ENCODE data around the gene TBL1X.

DNA sequence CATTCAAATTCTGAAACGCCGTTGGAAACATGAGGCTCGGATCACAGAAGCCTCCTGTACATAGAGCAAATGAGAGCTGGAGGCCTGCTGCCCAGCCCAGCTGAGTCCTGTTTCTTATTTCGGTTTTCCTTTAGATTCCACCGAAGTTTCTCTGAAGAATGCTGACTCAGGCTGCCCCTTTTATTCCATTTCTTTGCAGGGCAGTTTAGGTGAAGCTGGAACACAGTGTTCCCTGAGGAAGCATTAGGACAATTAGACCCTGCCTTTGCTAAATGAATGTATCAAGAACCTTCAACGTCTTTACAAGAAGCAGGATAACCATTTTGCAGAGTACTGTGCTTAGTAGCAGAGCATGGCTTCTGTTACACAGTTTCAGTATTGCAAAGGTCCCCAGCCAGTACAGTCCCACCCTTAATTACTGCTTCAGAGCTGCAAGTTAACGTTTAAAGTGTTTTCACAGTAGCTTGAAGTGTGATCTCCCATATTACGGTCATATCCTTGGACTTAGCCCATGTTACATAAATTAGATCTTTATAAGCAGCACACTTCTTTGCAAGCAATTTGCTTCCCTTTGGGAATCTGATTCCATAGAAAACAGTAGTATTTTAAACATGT, 117.0 kb downstream of the TBL1X start:
- TF ChIP-seq, protein P1, sequence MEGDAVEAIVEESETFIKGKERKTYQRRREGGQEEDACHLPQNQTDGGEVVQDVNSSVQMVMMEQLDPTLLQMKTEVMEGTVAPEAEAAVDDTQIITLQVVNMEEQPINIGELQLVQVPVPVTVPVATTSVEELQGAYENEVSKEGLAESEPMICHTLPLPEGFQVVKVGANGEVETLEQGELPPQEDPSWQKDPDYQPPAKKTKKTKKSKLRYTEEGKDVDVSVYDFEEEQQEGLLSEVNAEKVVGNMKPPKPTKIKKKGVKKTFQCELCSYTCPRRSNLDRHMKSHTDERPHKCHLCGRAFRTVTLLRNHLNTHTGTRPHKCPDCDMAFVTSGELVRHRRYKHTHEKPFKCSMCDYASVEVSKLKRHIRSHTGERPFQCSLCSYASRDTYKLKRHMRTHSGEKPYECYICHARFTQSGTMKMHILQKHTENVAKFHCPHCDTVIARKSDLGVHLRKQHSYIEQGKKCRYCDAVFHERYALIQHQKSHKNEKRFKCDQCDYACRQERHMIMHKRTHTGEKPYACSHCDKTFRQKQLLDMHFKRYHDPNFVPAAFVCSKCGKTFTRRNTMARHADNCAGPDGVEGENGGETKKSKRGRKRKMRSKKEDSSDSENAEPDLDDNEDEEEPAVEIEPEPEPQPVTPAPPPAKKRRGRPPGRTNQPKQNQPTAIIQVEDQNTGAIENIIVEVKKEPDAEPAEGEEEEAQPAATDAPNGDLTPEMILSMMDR (IDR thresholded peaks at IDR 0.05; ENCODE audit: low read depth, low read length), result no peak
- no peak for TF ChIP-seq EZH2phosphoT487 (IDR thresholded peaks at IDR 0.05; ENCODE audit: low read depth)
